HEK293T (cell line): Measurements from ENCODE around the gene MOB3C.

Source experiments
- CTCF ChIA-PET: fragments of 350-600 bp; formaldehyde crosslinking; extraction: SDS; loops from one replicate; lab custom pipeline; 2021; ENCODE audit warnings: antibody characterized with exemption, inconsistent platforms; lab: Yijun Ruan, JAX
- POLR2A ChIA-PET: fragments of 350-600 bp; formaldehyde crosslinking; extraction: SDS; loops from one replicate; lab custom pipeline; 2020; ENCODE audit warnings: antibody characterized with exemption, inconsistent platforms; lab: Yijun Ruan, JAX
- DNase-seq: peaks from one replicate; pipeline ENCODE4 v3.0.0; 2012; ENCODE audit warnings: mixed read lengths; ENCODE audit errors: extremely low spot score
- ARNT ChIP-seq: fragments of 450-650 bp; IDR thresholded peaks from 2 replicates; pipeline ENCODE4 v1.6.1; 2017; ENCODE audit warnings: mild to moderate bottlenecking
- BHLHE40 ChIP-seq: fragments of 450-650 bp; IDR thresholded peaks from 2 replicates; pipeline ENCODE4 v1.6.1; 2016; ENCODE audit warnings: mild to moderate bottlenecking, moderate library complexity, borderline replicate concordance
- CTBP1 ChIP-seq: fragments of 450-650 bp; IDR thresholded peaks from 2 replicates; pipeline ENCODE4 v1.6.1; 2016; ENCODE audit warnings: borderline replicate concordance
- ELF4 ChIP-seq: fragments of 450-650 bp; IDR thresholded peaks from 2 replicates; pipeline ENCODE4 v1.6.1; 2017; ENCODE audit warnings: antibody characterized with exemption
- FOXA1 ChIP-seq: fragments of 450-650 bp; IDR thresholded peaks from 2 replicates; pipeline ENCODE4 v1.6.1; 2016; ENCODE audit warnings: mild to moderate bottlenecking
- FOXK2 ChIP-seq: fragments of 450-650 bp; IDR thresholded peaks from 2 replicates; pipeline ENCODE4 v1.6.1; 2016; ENCODE audit warnings: mild to moderate bottlenecking
- FOXM1 ChIP-seq: fragments of 450-650 bp; IDR thresholded peaks from 2 replicates; pipeline ENCODE4 v1.6.1; 2017; ENCODE audit warnings: mild to moderate bottlenecking, borderline replicate concordance
- HDGF ChIP-seq: fragments of 450-650 bp; IDR thresholded peaks from 2 replicates; pipeline ENCODE4 v1.6.1; 2017; ENCODE audit warnings: antibody characterized with exemption, borderline replicate concordance
- L3MBTL2 ChIP-seq: fragments of 450-650 bp; conservative IDR thresholded peaks from 2 replicates; pipeline ENCODE4 v1.6.1; 2016; ENCODE audit warnings: mild to moderate bottlenecking
- LEF1 ChIP-seq: fragments of 450-650 bp; IDR thresholded peaks from 2 replicates; pipeline ENCODE4 v1.6.1; 2017; ENCODE audit warnings: mild to moderate bottlenecking, borderline replicate concordance
- NFRKB ChIP-seq: fragments of 450-650 bp; IDR thresholded peaks from 2 replicates; pipeline ENCODE4 v1.6.1; 2016; ENCODE audit warnings: mild to moderate bottlenecking, moderate library complexity
- SP1 ChIP-seq: fragments of 450-650 bp; IDR thresholded peaks from 2 replicates; pipeline ENCODE4 v1.6.1; 2017
- SUZ12 ChIP-seq: fragments of 450-650 bp; IDR thresholded peaks from 2 replicates; pipeline ENCODE4 v1.6.1; 2016; ENCODE audit warnings: mild to moderate bottlenecking
- TARDBP ChIP-seq: fragments of 450-650 bp; IDR thresholded peaks from 2 replicates; pipeline ENCODE4 v1.6.1; 2016
- ZNF384 ChIP-seq: fragments of 450-650 bp; IDR thresholded peaks from 2 replicates; pipeline ENCODE4 v1.6.1; 2016
- TF ChIP-seq, protein P1 (sequence below): fragments of 450-650 bp; IDR thresholded peaks from 2 replicates; pipeline ENCODE4 v1.6.1; 2016

Gene MOB3C

DNA sequence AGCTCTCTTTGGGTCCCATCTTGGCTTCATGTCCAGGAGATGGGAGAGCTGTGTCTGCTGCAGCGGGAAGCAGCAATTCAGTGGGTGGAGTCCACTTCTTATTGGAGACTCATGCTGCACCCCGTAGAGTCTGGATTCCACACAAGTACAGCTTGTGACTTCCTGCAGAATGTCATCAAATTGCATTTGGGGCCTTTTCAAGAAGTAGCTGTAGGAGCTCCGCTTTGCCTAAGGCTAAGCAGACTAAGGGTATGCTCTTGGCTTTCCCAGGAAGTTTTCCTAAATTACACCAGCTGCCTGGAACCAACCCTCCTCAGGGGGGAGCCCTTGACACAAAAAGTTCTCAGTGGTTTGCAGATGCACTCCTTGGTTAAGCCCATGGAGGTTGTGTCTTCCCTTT, 5.7 kb upstream of the MOB3C start:
- TF ChIP-seq HDGF (no peak), CTBP1 (no peak), BHLHE40 (no peak), FOXM1 (no peak), ARNT (no peak), FOXK2 (no peak), NFRKB (no peak), ELF4 (no peak), SUZ12 (no peak), LEF1 (no peak), TARDBP (no peak)
- ChIA-PET POLR2A (interaction anchor here (3.4 kb wide), 1 partner anchor 18 kb away, joined by 15 read pairs; the partner anchor contains the start of gene MKNK1), CTCF (interaction anchor here (1.2 kb wide), 1 partner anchor 19 kb away, joined by 8 read pairs; the partner anchor contains the start of gene MKNK1)
- DNase-seq: peak; percentile 61

DNA sequence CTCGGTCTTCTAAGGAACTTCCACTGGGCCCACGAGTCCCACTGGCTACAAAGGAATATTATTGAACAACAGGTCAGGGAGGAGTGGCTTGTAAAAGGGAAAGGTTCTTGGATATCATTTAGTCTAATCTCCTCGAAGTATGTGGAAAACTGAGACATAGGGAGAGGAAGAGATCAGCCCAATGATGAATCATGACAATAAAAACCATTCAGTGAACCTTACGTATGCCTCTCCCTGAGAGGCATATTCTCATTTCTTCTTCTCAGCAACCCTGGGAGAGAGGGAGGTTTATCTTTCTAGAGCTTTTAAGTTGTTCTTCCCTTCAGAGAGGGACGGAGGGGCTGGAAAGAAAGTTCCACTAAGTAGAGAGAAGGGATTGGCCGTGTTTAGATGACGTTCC, 5.3 kb upstream of the MOB3C start:
- no peak for TF ChIP-seq FOXK2
- TF ChIP-seq SUZ12: no peak
- TF ChIP-seq, protein P1, sequence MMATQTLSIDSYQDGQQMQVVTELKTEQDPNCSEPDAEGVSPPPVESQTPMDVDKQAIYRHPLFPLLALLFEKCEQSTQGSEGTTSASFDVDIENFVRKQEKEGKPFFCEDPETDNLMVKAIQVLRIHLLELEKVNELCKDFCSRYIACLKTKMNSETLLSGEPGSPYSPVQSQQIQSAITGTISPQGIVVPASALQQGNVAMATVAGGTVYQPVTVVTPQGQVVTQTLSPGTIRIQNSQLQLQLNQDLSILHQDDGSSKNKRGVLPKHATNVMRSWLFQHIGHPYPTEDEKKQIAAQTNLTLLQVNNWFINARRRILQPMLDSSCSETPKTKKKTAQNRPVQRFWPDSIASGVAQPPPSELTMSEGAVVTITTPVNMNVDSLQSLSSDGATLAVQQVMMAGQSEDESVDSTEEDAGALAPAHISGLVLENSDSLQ: no peak
- DNase-seq: no peak
- ChIA-PET CTCF (interaction anchor here (1.2 kb wide), 1 partner anchor 18 kb away, joined by 8 read pairs; the partner anchor contains the start of gene MKNK1), POLR2A (interaction anchor here (3.4 kb wide), 1 partner anchor 18 kb away, joined by 15 read pairs; the partner anchor contains the start of gene MKNK1)

DNA sequence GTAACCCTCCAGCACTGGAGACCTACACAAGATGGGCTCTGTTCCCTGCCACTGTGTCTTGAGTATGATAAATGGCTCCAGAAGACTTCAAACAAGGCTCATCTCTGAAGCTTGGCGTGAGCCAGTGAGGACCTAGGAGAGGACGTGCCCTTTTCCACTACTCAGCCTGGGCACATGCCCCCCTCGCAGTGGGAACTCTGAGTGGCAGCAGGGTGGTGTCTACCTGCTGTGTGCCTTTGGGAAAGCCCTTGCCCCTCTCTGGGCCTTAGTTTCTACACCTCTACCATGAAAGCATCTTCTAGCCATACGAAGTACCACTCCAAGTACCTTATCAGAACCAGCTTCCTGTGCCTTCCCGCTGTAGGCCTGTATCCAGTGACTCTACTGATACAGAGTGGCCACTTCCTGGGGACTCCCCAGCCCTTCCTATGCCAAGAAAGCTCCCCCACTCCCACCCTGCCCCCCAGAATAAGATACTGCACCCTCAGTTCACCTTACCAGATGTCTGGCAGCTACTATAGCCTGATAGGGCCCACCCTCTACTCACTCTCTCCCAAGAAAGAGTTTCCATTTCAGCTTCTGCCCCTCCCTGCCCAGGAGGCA, 3.1 kb upstream of the MOB3C start:
- ChIA-PET CTCF (interaction anchor here (0.9 kb wide), 1 partner anchor 9 kb away, joined by 3 read pairs; no protein-coding TSS in a partner anchor), POLR2A (interaction anchor here (9.4 kb wide), 1 partner anchor 14 kb away, joined by 101 read pairs; the partner anchor contains the start of gene MKNK1)
- no peak for DNase-seq
- no peak for TF ChIP-seq SUZ12
- TF ChIP-seq FOXA1: no peak
- no peak for TF ChIP-seq HDGF
- TF ChIP-seq FOXK2: no peak
- no peak for TF ChIP-seq TARDBP
- TF ChIP-seq ELF4: no peak
- no peak for TF ChIP-seq NFRKB
- TF ChIP-seq BHLHE40: no peak
- TF ChIP-seq, protein P1: no peak
- no peak for TF ChIP-seq ZNF384

DNA sequence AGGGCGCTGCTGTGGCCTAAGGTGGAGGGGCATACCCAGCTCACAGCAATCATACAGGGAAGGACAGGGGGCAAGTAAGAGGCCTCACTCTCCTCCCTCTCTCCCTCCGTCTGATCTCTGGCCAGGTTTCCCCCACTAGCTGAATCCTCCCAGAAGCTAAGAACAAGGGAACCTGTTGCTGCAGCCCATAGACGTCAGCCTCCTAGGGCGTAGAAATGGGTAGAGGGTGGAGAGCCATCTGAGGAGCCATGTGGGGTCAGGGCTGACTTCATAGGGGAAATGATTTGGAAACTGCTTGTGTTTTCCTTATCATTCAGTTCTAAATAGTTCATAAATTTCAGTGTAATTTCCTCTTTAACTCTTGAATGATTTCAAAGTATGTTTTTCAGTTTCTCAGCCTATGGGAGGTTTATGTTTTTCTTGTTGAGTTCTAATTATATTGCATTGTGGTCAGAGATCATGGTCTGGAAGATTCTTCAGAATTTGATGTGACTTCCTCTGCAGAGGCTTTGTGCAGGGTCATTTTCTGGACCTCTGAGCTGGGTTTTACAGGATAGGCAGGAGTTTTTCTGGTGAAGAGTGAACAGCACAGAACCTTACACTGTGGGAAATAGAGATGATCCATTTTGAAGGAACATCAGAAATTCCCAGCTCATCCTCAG, 2.3 kb upstream of the MOB3C start:
- CTCF ChIA-PET: interaction anchor here (0.5 to 0.9 kb wide), 2 partner anchors 10 to 35 kb away, joined by 3 to 10 read pairs; no protein-coding TSS in a partner anchor
- DNase-seq: no peak
- TF ChIP-seq, protein P1: no peak
- TF ChIP-seq ARNT (no peak), SUZ12 (no peak), FOXK2 (no peak), ELF4 (no peak), BHLHE40 (no peak), FOXM1 (no peak), CTBP1 (no peak), SP1 (no peak), HDGF (no peak), LEF1 (no peak)
- POLR2A ChIA-PET: interaction anchor here (1.2 to 9.4 kb wide), 2 partner anchors 13 to 49 kb away, joined by 3 to 101 read pairs; partner anchors contain the start of gene MKNK1

DNA sequence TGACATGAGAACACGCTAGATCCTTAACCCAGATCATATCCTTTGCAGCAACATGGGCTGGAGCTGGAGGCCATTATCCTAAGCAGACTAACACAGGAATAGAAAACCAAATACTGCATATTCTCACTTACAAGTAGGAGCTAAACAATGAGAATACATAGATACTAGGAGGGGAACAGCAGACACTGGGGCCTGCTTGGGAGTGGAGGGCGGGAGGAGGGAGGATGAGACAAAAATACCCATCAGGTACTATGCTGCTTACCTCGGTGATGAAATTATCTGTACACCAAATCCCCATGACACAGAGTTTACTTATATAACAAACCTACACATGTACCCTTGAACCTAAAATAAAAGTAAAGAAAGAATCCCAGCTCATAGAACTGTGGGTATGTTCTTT, 1.2 kb upstream of the MOB3C start:
- TF ChIP-seq FOXM1 (no peak), HDGF (no peak), LEF1 (no peak), ZNF384 (no peak), SUZ12 (no peak), L3MBTL2 (no peak), SP1 (no peak), CTBP1 (no peak), TARDBP (no peak), ELF4 (no peak), FOXA1 (no peak), ARNT (no peak), BHLHE40 (no peak)
- ChIA-PET POLR2A (interaction anchor here (1.2 to 9.4 kb wide), 2 partner anchors 12 to 50 kb away, joined by 3 to 101 read pairs; partner anchors contain the start of gene MKNK1), CTCF (no interaction called here)
- no peak for DNase-seq
